ENCODE data around the gene PLGRKT.

The PLGRKT gene

DNA sequence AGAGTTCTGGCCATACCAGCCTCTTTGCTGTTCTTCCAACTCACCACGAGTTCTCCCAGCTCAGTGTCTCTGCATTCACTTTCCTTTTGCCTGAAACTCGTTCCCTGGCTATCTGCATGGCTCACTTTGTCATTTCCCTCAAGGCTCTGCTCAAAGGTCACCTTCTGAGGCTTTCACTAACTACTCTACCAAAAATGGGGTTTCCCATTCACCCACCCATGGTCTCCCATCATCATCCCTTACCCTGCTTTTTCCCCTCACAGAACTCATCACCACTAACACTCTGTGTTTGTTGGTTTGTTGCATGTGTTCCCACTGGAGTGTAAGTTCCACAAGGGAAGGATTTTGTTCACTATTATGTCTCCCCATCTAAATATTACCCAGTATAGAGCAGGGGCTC, 16.6 kb downstream of the PLGRKT start:
- Histone ChIP-seq H3K79me2 (ENCODE audit: control insufficient read depth, low read length) (no peaks in the 10 kb centered on the region), H3F3A (ENCODE audit: control insufficient read depth, insufficient read depth) (no peaks in the 10 kb centered on the region), H3K9me2 (replicated peaks; ENCODE audit: control insufficient read depth, low read length) (no peaks in the 10 kb centered on the region), H3K36me3 (ENCODE audit: control insufficient read depth, low read length) (no peaks in the 10 kb centered on the region), H3K4me1 (ENCODE audit: control insufficient read depth, low read length) (no peaks in the 10 kb centered on the region), H3K4me2 (ENCODE audit: low read length) (no peak overlapping the region), H3K27me3 (ENCODE audit: control insufficient read depth, low read length) (peaks cover 8% of the 10 kb centered on the region; the same call in 1 of the 2 replicates), H3K27ac (ENCODE audit: low read depth, low read length) (no peak overlapping the region), H4K20me1 (ENCODE audit: control insufficient read depth, insufficient read depth, low read depth, low read length) (no peaks in the 10 kb centered on the region), H3K9me3 (ENCODE audit: control insufficient read depth, insufficient read depth, low read length) (no peaks in the 10 kb centered on the region), H3K4me3 (ENCODE audit: low read length) (no peak overlapping the region)
- no peak for TF ChIP-seq EZH2phosphoT487 (IDR thresholded peaks at IDR 0.05; ENCODE audit: borderline replicate concordance, low read length)
- TF ChIP-seq, protein P1, sequence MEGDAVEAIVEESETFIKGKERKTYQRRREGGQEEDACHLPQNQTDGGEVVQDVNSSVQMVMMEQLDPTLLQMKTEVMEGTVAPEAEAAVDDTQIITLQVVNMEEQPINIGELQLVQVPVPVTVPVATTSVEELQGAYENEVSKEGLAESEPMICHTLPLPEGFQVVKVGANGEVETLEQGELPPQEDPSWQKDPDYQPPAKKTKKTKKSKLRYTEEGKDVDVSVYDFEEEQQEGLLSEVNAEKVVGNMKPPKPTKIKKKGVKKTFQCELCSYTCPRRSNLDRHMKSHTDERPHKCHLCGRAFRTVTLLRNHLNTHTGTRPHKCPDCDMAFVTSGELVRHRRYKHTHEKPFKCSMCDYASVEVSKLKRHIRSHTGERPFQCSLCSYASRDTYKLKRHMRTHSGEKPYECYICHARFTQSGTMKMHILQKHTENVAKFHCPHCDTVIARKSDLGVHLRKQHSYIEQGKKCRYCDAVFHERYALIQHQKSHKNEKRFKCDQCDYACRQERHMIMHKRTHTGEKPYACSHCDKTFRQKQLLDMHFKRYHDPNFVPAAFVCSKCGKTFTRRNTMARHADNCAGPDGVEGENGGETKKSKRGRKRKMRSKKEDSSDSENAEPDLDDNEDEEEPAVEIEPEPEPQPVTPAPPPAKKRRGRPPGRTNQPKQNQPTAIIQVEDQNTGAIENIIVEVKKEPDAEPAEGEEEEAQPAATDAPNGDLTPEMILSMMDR (IDR thresholded peaks at IDR 0.05; ENCODE audit: low read depth, low read length, poor library complexity, severe bottlenecking): no peak

DNA sequence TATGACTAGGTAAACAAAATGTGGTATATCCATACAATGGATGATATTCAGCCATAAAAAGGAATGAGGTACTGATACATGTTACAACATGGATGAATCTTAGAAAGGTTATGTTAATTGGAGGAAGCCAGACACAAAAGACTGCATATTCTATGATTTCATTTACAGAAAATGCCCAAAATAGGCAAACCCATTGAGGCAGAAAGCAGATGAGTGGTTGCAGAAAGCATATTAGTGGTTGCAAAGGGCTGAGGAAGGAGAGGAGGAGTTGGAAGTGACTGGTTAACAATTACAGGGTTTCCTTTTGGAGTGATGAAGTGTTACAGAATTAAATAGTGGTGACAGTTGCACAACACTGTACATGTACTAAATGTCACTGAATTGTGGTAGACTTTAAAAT, 17.7 kb downstream of the PLGRKT start:
- Histone ChIP-seq H3K4me1 (ENCODE audit: control insufficient read depth, low read length) (no peaks in the 10 kb centered on the region), H3K9me3 (ENCODE audit: control insufficient read depth, insufficient read depth, low read length) (no peaks in the 10 kb centered on the region), H3K4me2 (ENCODE audit: low read length) (no peak overlapping the region), H3K36me3 (ENCODE audit: control insufficient read depth, low read length) (no peaks in the 10 kb centered on the region), H4K20me1 (ENCODE audit: control insufficient read depth, insufficient read depth, low read depth, low read length) (no peaks in the 10 kb centered on the region), H3K27ac (ENCODE audit: low read depth, low read length) (no peak overlapping the region), H3K9me2 (replicated peaks; ENCODE audit: control insufficient read depth, low read length) (no peaks in the 10 kb centered on the region), H3K4me3 (ENCODE audit: low read length) (no peak overlapping the region), H3K27me3 (ENCODE audit: control insufficient read depth, low read length) (peaks cover 8% of the 10 kb centered on the region; the same call in 1 of the 2 replicates), H3F3A (ENCODE audit: control insufficient read depth, insufficient read depth) (no peaks in the 10 kb centered on the region), H3K79me2 (ENCODE audit: control insufficient read depth, low read length) (no peaks in the 10 kb centered on the region)
- TF ChIP-seq, protein P1 (IDR thresholded peaks at IDR 0.05; ENCODE audit: low read depth, low read length, poor library complexity, severe bottlenecking): no peak
- no peak for TF ChIP-seq EZH2phosphoT487 (IDR thresholded peaks at IDR 0.05; ENCODE audit: borderline replicate concordance, low read length)

DNA sequence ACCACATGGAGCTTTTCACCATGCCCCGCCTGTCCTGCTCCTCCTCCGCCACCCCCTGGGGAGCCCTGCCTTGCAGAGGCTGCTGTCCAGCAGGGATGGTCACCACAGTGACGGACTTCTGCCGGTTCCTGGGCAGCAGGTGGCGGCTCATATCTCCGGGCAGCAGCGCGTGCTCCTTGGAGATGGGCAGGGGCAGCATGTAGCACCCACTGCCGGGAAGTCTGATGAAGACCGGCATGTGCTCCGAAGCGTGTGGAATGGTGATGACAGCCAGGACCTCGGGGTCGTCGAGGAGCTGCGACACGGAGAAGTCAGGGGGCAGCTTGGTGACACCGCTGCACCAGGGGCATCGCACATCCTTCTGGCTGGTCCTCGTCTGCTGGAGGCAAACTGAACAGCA, 19.2 kb downstream of the PLGRKT start:
- Histone ChIP-seq H3K27ac (ENCODE audit: low read depth, low read length) (no peak overlapping the region), H3K36me3 (ENCODE audit: control insufficient read depth, low read length) (no peaks in the 10 kb centered on the region), H3K4me3 (ENCODE audit: low read length) (no peak overlapping the region), H3K27me3 (ENCODE audit: control insufficient read depth, low read length) (peaks cover 8% of the 10 kb centered on the region; the same call in 1 of the 2 replicates), H3K9me2 (replicated peaks; ENCODE audit: control insufficient read depth, low read length) (no peaks in the 10 kb centered on the region), H3K9me3 (ENCODE audit: control insufficient read depth, insufficient read depth, low read length) (no peaks in the 10 kb centered on the region), H3K4me1 (ENCODE audit: control insufficient read depth, low read length) (no peaks in the 10 kb centered on the region), H4K20me1 (ENCODE audit: control insufficient read depth, insufficient read depth, low read depth, low read length) (no peaks in the 10 kb centered on the region), H3F3A (ENCODE audit: control insufficient read depth, insufficient read depth) (no peaks in the 10 kb centered on the region), H3K4me2 (ENCODE audit: low read length) (no peak overlapping the region), H3K79me2 (ENCODE audit: control insufficient read depth, low read length) (no peaks in the 10 kb centered on the region)
- TF ChIP-seq, protein P1 (IDR thresholded peaks at IDR 0.05; ENCODE audit: low read depth, low read length, poor library complexity, severe bottlenecking): no peak
- no peak for TF ChIP-seq EZH2phosphoT487 (IDR thresholded peaks at IDR 0.05; ENCODE audit: borderline replicate concordance, low read length)

Data from DOHH2 (cell line).